HCT116 (cell line): ENCODE measurements around the gene CRIM1. TPM values are rescaled to one million over a fixed set of nuclear protein-coding genes. Genes with fewer than 3 reads are reported as not detected.
A peak's percentile ranks its signal among the peaks of the same experiment; 100 is the strongest.

Source experiments
- ATAC-seq: fragments of 200-7000 bp; cut with Tn5 transposase; 2 replicates; pipeline ENCODE4 v1.9.1; 2020; ENCODE audit warnings: mild to moderate bottlenecking, moderate library complexity
- BruUV-seq: library from RNA; stranded (reverse); fragments of 400-500 nt; replicated peaks from 2 replicates; lab custom pipeline; 2021; lab: Mats Ljungman, UMichigan
- CTCF ChIA-PET: fragments of 300-600 bp; sonication (Branson Sonifier 250); formaldehyde crosslinking; loops from one replicate; lab custom pipeline; 2021; ENCODE audit warnings: antibody characterized with exemption; lab: Charles Lee
- POLR2A ChIA-PET: fragments of 300-600, 350-600 bp; sonication (Branson Sonifier 250); formaldehyde crosslinking; loops from one replicate; lab custom pipeline; 2021; ENCODE audit warnings: antibody characterized with exemption; lab: Charles Lee
- RAD21 ChIA-PET, 2 experiments: fragments of 300-600 bp; sonication (Branson Sonifier 250); formaldehyde crosslinking; loops; one replicate each; lab custom pipeline; 2023; ENCODE audit warnings: low total read pairs in 2 of 2; ENCODE audit not compliant: uncharacterized antibody in 2 of 2, unreplicated experiment in 2 of 2, low non-redundant PET in 1 of 2; lab: Charles Lee
- DNase-seq: peaks from one replicate; pipeline ENCODE4 v3.0.0-alpha.2; 2010; ENCODE audit warnings: low read depth, low spot score
- H2AFZ ChIP-seq: fragments of 200-600 bp; shearing (Covaris generic), sonication (generic); 2 replicates; pipeline ENCODE4 v1.6.1; 2017; ENCODE audit warnings: low read depth, mixed run types, mixed read lengths, antibody characterized with exemption, low read length; ENCODE audit not compliant: poor library complexity, severe bottlenecking
- H3K27ac ChIP-seq: 2 replicates; pipeline ENCODE4 v1.5.1; 2012; ENCODE audit warnings: low read depth, low read length
- H3K27me3 ChIP-seq: fragments of 200-600 bp; sonication (generic); 2 replicates; pipeline ENCODE4 v1.6.1; 2016; ENCODE audit warnings: mixed run types, low read length, mixed read lengths; ENCODE audit not compliant: insufficient read depth
- H3K36me3 ChIP-seq, 2 experiments: fragments of 200-500 bp in 1 of 2; fragments of 200-600 bp in 1 of 2; sonication (Bioruptor generic) in 1 of 2; sonication (generic) in 1 of 2; 2 replicates each; pipeline versions ENCODE4 v1.5.1 to v1.6.1; 2014 to 2016; ENCODE audit warnings: low read length in 2 of 2, inconsistent platforms in 1 of 2, mixed read lengths in 1 of 2, mixed run types in 1 of 2; ENCODE audit not compliant: insufficient read depth in 2 of 2, control insufficient read depth in 1 of 2
- H3K4me1 ChIP-seq, 2 experiments: fragments of 200-600 bp in 1 of 2; sonication (generic) in 1 of 2; 2 replicates each; pipeline versions ENCODE4 v1.5.1 to v1.6.1; 2012 to 2017; ENCODE audit warnings: low read length in 2 of 2, inconsistent platforms in 1 of 2, mild to moderate bottlenecking in 1 of 2, mixed read lengths in 1 of 2, mixed run types in 1 of 2, moderate library complexity in 1 of 2; ENCODE audit not compliant: insufficient read depth in 2 of 2, control insufficient read depth in 1 of 2
- H3K4me2 ChIP-seq: fragments of 200-600 bp; sonication (generic); 2 replicates; pipeline ENCODE4 v1.6.1; 2017; ENCODE audit warnings: mixed run types, low read length, mixed read lengths
- H3K4me3 ChIP-seq, 2 experiments: fragments of 200-600 bp in 1 of 2; sonication (generic) in 1 of 2; replicated peaks in 1 of 2; 2 replicates each; pipeline ENCODE4 v1.5.1; 2011 to 2016; ENCODE audit warnings: low read length in 2 of 2, control low read depth in 1 of 2, low read depth in 1 of 2, mild to moderate bottlenecking in 1 of 2, mixed read lengths in 1 of 2, mixed run types in 1 of 2
- H3K79me2 ChIP-seq: fragments of 200-600 bp; sonication (generic); 2 replicates; pipeline ENCODE4 v1.6.1; 2017; ENCODE audit warnings: mild to moderate bottlenecking, mixed run types, low read length, moderate library complexity, mixed read lengths; ENCODE audit not compliant: insufficient read depth
- H3K9ac ChIP-seq: fragments of 200-600 bp; sonication (generic); 2 replicates; pipeline ENCODE4 v1.6.1; 2016; ENCODE audit warnings: low read length, mixed read lengths
- H3K9me2 ChIP-seq: fragments of 200-600 bp; sonication (generic), shearing (Covaris generic); 2 replicates; pipeline ENCODE4 v1.6.1; 2017; ENCODE audit warnings: mixed run types, mild to moderate bottlenecking, moderate library complexity; ENCODE audit not compliant: insufficient read depth
- H3K9me3 ChIP-seq, 2 experiments: fragments of 200-500 bp in 1 of 2; fragments of 200-600 bp in 1 of 2; sonication (Bioruptor generic) in 1 of 2; sonication (generic) in 1 of 2; 2 replicates each; pipeline ENCODE4 v1.6.1; 2014 to 2017; ENCODE audit warnings: low read length in 2 of 2, mixed read lengths in 2 of 2, inconsistent platforms in 1 of 2, low read depth in 1 of 2, mild to moderate bottlenecking in 1 of 2, mixed run types in 1 of 2, moderate library complexity in 1 of 2; ENCODE audit not compliant: control insufficient read depth in 1 of 2, insufficient read depth in 1 of 2
- H4K20me1 ChIP-seq: fragments of 200-600 bp; sonication (generic), shearing (Covaris generic); 2 replicates; pipeline ENCODE4 v1.6.1; 2017; ENCODE audit warnings: mixed run types, mild to moderate bottlenecking, moderate library complexity; ENCODE audit not compliant: insufficient read depth
- ATF3 ChIP-seq: IDR thresholded peaks from 2 replicates; pipeline ENCODE4 v1.6.1; 2012
- EZH2 ChIP-seq: fragments of 200-600 bp; sonication (generic); IDR thresholded peaks from 2 replicates; pipeline ENCODE4 v1.6.1; 2017; ENCODE audit warnings: antibody characterized with exemption, mixed run types
- FOSL1 ChIP-seq: IDR thresholded peaks from 2 replicates; pipeline ENCODE4 v1.6.1; 2012; ENCODE audit warnings: low read depth
- SIN3A ChIP-seq: IDR thresholded peaks from 2 replicates; pipeline ENCODE4 v1.6.1; 2012; ENCODE audit warnings: low read depth
- YY1 ChIP-seq: IDR thresholded peaks from 2 replicates; pipeline ENCODE4 v1.6.1; 2011; ENCODE audit warnings: low read length, low read depth, moderate library complexity, mild to moderate bottlenecking; ENCODE audit not compliant: insufficient replicate concordance; ENCODE audit errors: extremely low read depth
- intact Hi-C: fragments of 100-400 bp; cut with micrococcal nuclease; formaldehyde crosslinking; loops from 2 replicates; pipeline ENCODE4 v1.10.0; 2022
- total RNA-seq: library from RNA; stranded (reverse); gene quantifications from one replicate; pipeline ENCODE4 v1.2.1, GENCODE V29; 2021; ENCODE audit not compliant: unreplicated experiment

Gene CRIM1
- total RNA-seq, 1 experiment from 2014 or later = 27.2 TPM

- TF ChIP-seq FOSL1 (peak; percentile 59), SIN3A (peak; percentile 45; the same call in 1 of the 2 replicates), EZH2 (no peak), YY1 (peak; percentile 12)
- TF ChIP-seq, all 23 proteins: peak for 9
These were observed 21.6 kb downstream of the CRIM1 start (continued) for GRCh38 chr2:36376992-36377738.

GRCh38 chr2:36379710-36380448 is 24.3 kb downstream of the CRIM1 start:
- H3K36me3 ChIP-seq = no peaks in the 10 kb centered on the region
- TF ChIP-seq ATF3 = no peak
- CTCF ChIA-PET = no interaction called here
- peak overlapping the region; percentile 55; the same call in 1 of the 2 replicates for H3K4me2 ChIP-seq
- no peak for ATAC-seq
- no TSS peak for BruUV-seq
- no peaks in the 10 kb centered on the region for H3K9me2 ChIP-seq
- intact Hi-C loops = no loop called here
- POLR2A ChIA-PET = no interaction called here
- peaks cover 43% of the 10 kb centered on the region for H3K79me2 ChIP-seq
- no peaks in the 10 kb centered on the region for H3K27me3 ChIP-seq
- H3K9ac ChIP-seq = no peak overlapping the region
- H3K9me3 ChIP-seq = no peaks in the 10 kb centered on the region
- H2AFZ ChIP-seq = no peak overlapping the region
- no peaks in the 10 kb centered on the region for H4K20me1 ChIP-seq
- peaks cover 34 to 53% of the 10 kb centered on the region in 2 experiments for H3K4me1 ChIP-seq
- RAD21 ChIA-PET = no interaction called here
- DNase-seq = no peak
- H3K27ac ChIP-seq = no peak overlapping the region
- H3K4me3 ChIP-seq = no peak overlapping the region
